HCT116 (cell line): ENCODE data around the gene C1QL3. TPM values are rescaled to one million over a fixed set of nuclear protein-coding genes. Genes with fewer than 3 reads are reported as not detected.

ENCODE experiments used
- ATAC-seq: fragments of 200-7000 bp; cut with Tn5 transposase; 2 replicates; pipeline ENCODE4 v1.9.1; 2020; ENCODE audit warnings: mild to moderate bottlenecking, moderate library complexity
- BruUV-seq: library from RNA; stranded (reverse); fragments of 400-500 nt; replicated peaks from 2 replicates; lab custom pipeline; 2021; lab: Mats Ljungman, UMichigan
- CTCF ChIA-PET: fragments of 300-600 bp; sonication (Branson Sonifier 250); formaldehyde crosslinking; loops from one replicate; lab custom pipeline; 2021; ENCODE audit warnings: antibody characterized with exemption; lab: Charles Lee
- POLR2A ChIA-PET: fragments of 300-600, 350-600 bp; sonication (Branson Sonifier 250); formaldehyde crosslinking; loops from one replicate; lab custom pipeline; 2021; ENCODE audit warnings: antibody characterized with exemption; lab: Charles Lee
- RAD21 ChIA-PET, 2 experiments: fragments of 300-600 bp; sonication (Branson Sonifier 250); formaldehyde crosslinking; loops; one replicate each; lab custom pipeline; 2023; ENCODE audit warnings: low total read pairs in 2 of 2; ENCODE audit not compliant: uncharacterized antibody in 2 of 2, unreplicated experiment in 2 of 2, low non-redundant PET in 1 of 2; lab: Charles Lee
- DNase-seq: peaks from one replicate; pipeline ENCODE4 v3.0.0-alpha.2; 2010; ENCODE audit warnings: low read depth, low spot score
- H2AFZ ChIP-seq: fragments of 200-600 bp; shearing (Covaris generic), sonication (generic); 2 replicates; pipeline ENCODE4 v1.6.1; 2017; ENCODE audit warnings: low read depth, mixed run types, mixed read lengths, antibody characterized with exemption, low read length; ENCODE audit not compliant: poor library complexity, severe bottlenecking
- H3K27ac ChIP-seq: 2 replicates; pipeline ENCODE4 v1.5.1; 2012; ENCODE audit warnings: low read depth, low read length
- H3K27me3 ChIP-seq: fragments of 200-600 bp; sonication (generic); 2 replicates; pipeline ENCODE4 v1.6.1; 2016; ENCODE audit warnings: mixed run types, low read length, mixed read lengths; ENCODE audit not compliant: insufficient read depth
- H3K36me3 ChIP-seq, 2 experiments: fragments of 200-500 bp in 1 of 2; fragments of 200-600 bp in 1 of 2; sonication (Bioruptor generic) in 1 of 2; sonication (generic) in 1 of 2; 2 replicates each; pipeline versions ENCODE4 v1.5.1 to v1.6.1; 2014 to 2016; ENCODE audit warnings: low read length in 2 of 2, inconsistent platforms in 1 of 2, mixed read lengths in 1 of 2, mixed run types in 1 of 2; ENCODE audit not compliant: insufficient read depth in 2 of 2, control insufficient read depth in 1 of 2
- H3K4me1 ChIP-seq, 2 experiments: fragments of 200-600 bp in 1 of 2; sonication (generic) in 1 of 2; 2 replicates each; pipeline versions ENCODE4 v1.5.1 to v1.6.1; 2012 to 2017; ENCODE audit warnings: low read length in 2 of 2, inconsistent platforms in 1 of 2, mild to moderate bottlenecking in 1 of 2, mixed read lengths in 1 of 2, mixed run types in 1 of 2, moderate library complexity in 1 of 2; ENCODE audit not compliant: insufficient read depth in 2 of 2, control insufficient read depth in 1 of 2
- H3K4me2 ChIP-seq: fragments of 200-600 bp; sonication (generic); 2 replicates; pipeline ENCODE4 v1.6.1; 2017; ENCODE audit warnings: mixed run types, low read length, mixed read lengths
- H3K4me3 ChIP-seq, 2 experiments: fragments of 200-600 bp in 1 of 2; sonication (generic) in 1 of 2; replicated peaks in 1 of 2; 2 replicates each; pipeline ENCODE4 v1.5.1; 2011 to 2016; ENCODE audit warnings: low read length in 2 of 2, control low read depth in 1 of 2, low read depth in 1 of 2, mild to moderate bottlenecking in 1 of 2, mixed read lengths in 1 of 2, mixed run types in 1 of 2
- H3K79me2 ChIP-seq: fragments of 200-600 bp; sonication (generic); 2 replicates; pipeline ENCODE4 v1.6.1; 2017; ENCODE audit warnings: mild to moderate bottlenecking, mixed run types, low read length, moderate library complexity, mixed read lengths; ENCODE audit not compliant: insufficient read depth
- H3K9ac ChIP-seq: fragments of 200-600 bp; sonication (generic); 2 replicates; pipeline ENCODE4 v1.6.1; 2016; ENCODE audit warnings: low read length, mixed read lengths
- H3K9me2 ChIP-seq: fragments of 200-600 bp; sonication (generic), shearing (Covaris generic); 2 replicates; pipeline ENCODE4 v1.6.1; 2017; ENCODE audit warnings: mixed run types, mild to moderate bottlenecking, moderate library complexity; ENCODE audit not compliant: insufficient read depth
- H3K9me3 ChIP-seq, 2 experiments: fragments of 200-500 bp in 1 of 2; fragments of 200-600 bp in 1 of 2; sonication (Bioruptor generic) in 1 of 2; sonication (generic) in 1 of 2; 2 replicates each; pipeline ENCODE4 v1.6.1; 2014 to 2017; ENCODE audit warnings: low read length in 2 of 2, mixed read lengths in 2 of 2, inconsistent platforms in 1 of 2, low read depth in 1 of 2, mild to moderate bottlenecking in 1 of 2, mixed run types in 1 of 2, moderate library complexity in 1 of 2; ENCODE audit not compliant: control insufficient read depth in 1 of 2, insufficient read depth in 1 of 2
- H4K20me1 ChIP-seq: fragments of 200-600 bp; sonication (generic), shearing (Covaris generic); 2 replicates; pipeline ENCODE4 v1.6.1; 2017; ENCODE audit warnings: mixed run types, mild to moderate bottlenecking, moderate library complexity; ENCODE audit not compliant: insufficient read depth
- CEBPB ChIP-seq: IDR thresholded peaks from 2 replicates; pipeline ENCODE4 v1.6.1; 2012; ENCODE audit warnings: low read depth
- ELF1 ChIP-seq: IDR thresholded peaks from 2 replicates; pipeline ENCODE4 v1.6.1; 2012; ENCODE audit warnings: low read depth, borderline replicate concordance
- EZH2 ChIP-seq: fragments of 200-600 bp; sonication (generic); IDR thresholded peaks from 2 replicates; pipeline ENCODE4 v1.6.1; 2017; ENCODE audit warnings: antibody characterized with exemption, mixed run types
- EZH2phosphoT487 ChIP-seq: fragments of 200-600 bp; IDR thresholded peaks from 2 replicates; pipeline ENCODE4 v1.6.1; 2018; ENCODE audit warnings: antibody characterized with exemption, borderline replicate concordance
- SIN3A ChIP-seq: IDR thresholded peaks from 2 replicates; pipeline ENCODE4 v1.6.1; 2012; ENCODE audit warnings: low read depth
- SP1 ChIP-seq: IDR thresholded peaks from 2 replicates; pipeline ENCODE4 v1.6.1; 2012; ENCODE audit warnings: low read depth
- SRF ChIP-seq: IDR thresholded peaks from 2 replicates; pipeline ENCODE4 v1.6.1; 2012; ENCODE audit warnings: low read depth
- ZFX ChIP-seq: fragments of 450-650 bp; IDR thresholded peaks from 2 replicates; pipeline ENCODE4 v1.6.1; 2017
- ZNF274 ChIP-seq: fragments of 200-500 bp; sonication (Bioruptor generic); IDR thresholded peaks from 2 replicates; pipeline ENCODE4 v1.6.1; 2014; ENCODE audit warnings: mild to moderate bottlenecking, low read depth, low read length, inconsistent platforms
- intact Hi-C: fragments of 100-400 bp; cut with micrococcal nuclease; formaldehyde crosslinking; loops from 2 replicates; pipeline ENCODE4 v1.10.0; 2022
- total RNA-seq: library from RNA; stranded (reverse); gene quantifications from one replicate; pipeline ENCODE4 v1.2.1, GENCODE V29; 2021; ENCODE audit not compliant: unreplicated experiment
- TF ChIP-seq, protein P1 (sequence below), 3 experiments: fragments of 200-600 bp in 1 of 3; sonication (generic) in 1 of 3; IDR thresholded peaks in 2 of 3; conservative IDR thresholded peaks in 1 of 3; 2 replicates each; pipeline ENCODE4 v1.5.1; 2012 to 2017; ENCODE audit warnings: low read depth in 2 of 3, low read length in 2 of 3, antibody characterized with exemption in 1 of 3, borderline replicate concordance in 1 of 3, control low read depth in 1 of 3, mild to moderate bottlenecking in 1 of 3, mixed read lengths in 1 of 3, mixed run types in 1 of 3, moderate library complexity in 1 of 3; ENCODE audit not compliant: insufficient read depth in 1 of 3

The C1QL3 gene
- total RNA-seq, 1 experiment from 2014 or later, result not detected

DNA sequence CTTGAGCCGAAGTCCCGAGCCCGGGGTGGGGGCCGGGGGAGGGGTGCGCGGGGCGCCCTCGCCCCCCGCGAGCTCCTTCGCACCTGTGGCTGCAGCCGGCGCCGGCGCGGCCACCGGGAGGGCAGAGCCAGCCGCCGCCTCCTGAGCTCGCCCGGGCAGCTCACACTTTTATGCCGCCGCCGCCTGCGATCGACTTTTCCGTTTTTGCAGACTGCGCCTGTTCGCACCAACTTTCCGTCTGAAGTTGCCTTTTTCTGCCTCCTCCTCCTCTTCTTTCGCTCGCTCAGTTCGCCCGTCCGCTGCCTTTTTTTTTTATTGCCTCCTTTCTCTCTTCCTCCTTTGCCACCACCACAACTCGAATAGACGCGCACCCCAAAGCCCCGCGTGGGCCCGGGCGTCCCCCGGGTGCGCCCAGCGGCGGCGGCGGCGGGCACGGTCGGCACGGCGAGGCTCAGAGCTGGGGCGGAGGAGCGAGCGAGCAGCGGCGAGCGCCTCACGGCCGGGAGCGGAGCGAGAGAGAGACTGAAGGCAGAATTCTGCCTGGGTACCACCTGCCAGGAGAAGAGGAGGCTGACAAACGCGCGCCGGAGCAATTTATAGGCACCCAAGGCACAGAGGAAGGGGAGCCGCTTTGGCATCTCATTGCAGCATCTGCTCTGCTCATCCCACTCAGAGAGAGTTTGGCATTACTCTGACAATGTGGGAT is at the start of gene C1QL3 (continued):
- TF ChIP-seq SIN3A, result no peak

DNA sequence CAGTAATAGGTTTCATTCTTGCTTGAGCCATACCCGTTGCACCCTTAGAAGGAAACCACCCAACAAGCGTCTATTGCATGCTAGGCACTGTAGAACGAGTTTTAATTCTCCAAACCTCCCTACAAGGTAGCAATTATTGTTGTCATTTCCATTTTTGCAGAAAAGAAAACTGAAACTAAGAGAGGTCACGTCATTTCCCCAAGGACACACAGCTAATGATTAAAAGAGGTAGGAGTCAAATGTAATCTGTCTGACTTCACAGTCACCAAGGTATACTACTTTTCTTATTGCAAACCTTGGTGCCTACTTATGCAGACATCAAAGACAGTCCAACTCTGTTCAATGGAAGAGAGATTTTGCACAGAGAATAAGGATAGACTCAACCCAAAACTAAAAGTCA is 49.1 kb upstream of the C1QL3 start:
- Histone ChIP-seq H3K9me2 (no peaks in the 10 kb centered on the region), H3K9ac (no peak overlapping the region), H3K27ac (no peak overlapping the region), H3K27me3 (0 out of 2 replicates have a peak, but pooled peaks cover under 1% of the 10 kb centered on the region)
- no TSS peak for BruUV-seq
- DNase-seq, result no peak
- TF ChIP-seq ELF1 (no peak), EZH2phosphoT487 (no peak), SP1 (no peak), ZNF274 (no peak), SRF (no peak), CEBPB (no peak), SIN3A (no peak), EZH2 (no peak), ZFX (no peak)
- TF ChIP-seq, protein P1, sequence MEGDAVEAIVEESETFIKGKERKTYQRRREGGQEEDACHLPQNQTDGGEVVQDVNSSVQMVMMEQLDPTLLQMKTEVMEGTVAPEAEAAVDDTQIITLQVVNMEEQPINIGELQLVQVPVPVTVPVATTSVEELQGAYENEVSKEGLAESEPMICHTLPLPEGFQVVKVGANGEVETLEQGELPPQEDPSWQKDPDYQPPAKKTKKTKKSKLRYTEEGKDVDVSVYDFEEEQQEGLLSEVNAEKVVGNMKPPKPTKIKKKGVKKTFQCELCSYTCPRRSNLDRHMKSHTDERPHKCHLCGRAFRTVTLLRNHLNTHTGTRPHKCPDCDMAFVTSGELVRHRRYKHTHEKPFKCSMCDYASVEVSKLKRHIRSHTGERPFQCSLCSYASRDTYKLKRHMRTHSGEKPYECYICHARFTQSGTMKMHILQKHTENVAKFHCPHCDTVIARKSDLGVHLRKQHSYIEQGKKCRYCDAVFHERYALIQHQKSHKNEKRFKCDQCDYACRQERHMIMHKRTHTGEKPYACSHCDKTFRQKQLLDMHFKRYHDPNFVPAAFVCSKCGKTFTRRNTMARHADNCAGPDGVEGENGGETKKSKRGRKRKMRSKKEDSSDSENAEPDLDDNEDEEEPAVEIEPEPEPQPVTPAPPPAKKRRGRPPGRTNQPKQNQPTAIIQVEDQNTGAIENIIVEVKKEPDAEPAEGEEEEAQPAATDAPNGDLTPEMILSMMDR (IDR thresholded peaks at IDR 0.05 in 2 of 3, conservative IDR thresholded peaks at IDR 0.05 in 1 of 3; ENCODE audit: borderline replicate concordance in 1 of 3, insufficient read depth in 1 of 3, low read depth in 2 of 3, low read length in 2 of 3), result no peak
- TF ChIP-seq, all 23 proteins: peak for 0
- H3K79me2 ChIP-seq, result no peaks in the 10 kb centered on the region
- H3K4me1 ChIP-seq, result no peaks in the 10 kb centered on the region
- no peak for ATAC-seq
- no peaks in the 10 kb centered on the region; the same call in 1 of the 2 replicates for H4K20me1 ChIP-seq
- no peak overlapping the region for H3K4me3 ChIP-seq
- no peak overlapping the region for H2AFZ ChIP-seq
- H3K9me3 ChIP-seq, result no peaks in the 10 kb centered on the region
- ChIA-PET RAD21 (no interaction called here), POLR2A (no interaction called here), CTCF (no interaction called here)
- H3K4me2 ChIP-seq, result no peak overlapping the region
- intact Hi-C loops, result no loop called here
- H3K36me3 ChIP-seq, result no peaks in the 10 kb centered on the region
